ENCODE data around the gene POR. TPM values are rescaled to one million over a fixed set of nuclear protein-coding genes. Genes with fewer than 3 reads are reported as not detected.
A peak's percentile ranks its signal among the peaks of the same experiment; 100 is the strongest.

Gene POR
- total and polyA plus RNA-seq, 2 of the 13 experiments (the other 11 are each of a cell fraction or from before 2014, with no cell fraction given): 145 to 266 TPM

DNA sequence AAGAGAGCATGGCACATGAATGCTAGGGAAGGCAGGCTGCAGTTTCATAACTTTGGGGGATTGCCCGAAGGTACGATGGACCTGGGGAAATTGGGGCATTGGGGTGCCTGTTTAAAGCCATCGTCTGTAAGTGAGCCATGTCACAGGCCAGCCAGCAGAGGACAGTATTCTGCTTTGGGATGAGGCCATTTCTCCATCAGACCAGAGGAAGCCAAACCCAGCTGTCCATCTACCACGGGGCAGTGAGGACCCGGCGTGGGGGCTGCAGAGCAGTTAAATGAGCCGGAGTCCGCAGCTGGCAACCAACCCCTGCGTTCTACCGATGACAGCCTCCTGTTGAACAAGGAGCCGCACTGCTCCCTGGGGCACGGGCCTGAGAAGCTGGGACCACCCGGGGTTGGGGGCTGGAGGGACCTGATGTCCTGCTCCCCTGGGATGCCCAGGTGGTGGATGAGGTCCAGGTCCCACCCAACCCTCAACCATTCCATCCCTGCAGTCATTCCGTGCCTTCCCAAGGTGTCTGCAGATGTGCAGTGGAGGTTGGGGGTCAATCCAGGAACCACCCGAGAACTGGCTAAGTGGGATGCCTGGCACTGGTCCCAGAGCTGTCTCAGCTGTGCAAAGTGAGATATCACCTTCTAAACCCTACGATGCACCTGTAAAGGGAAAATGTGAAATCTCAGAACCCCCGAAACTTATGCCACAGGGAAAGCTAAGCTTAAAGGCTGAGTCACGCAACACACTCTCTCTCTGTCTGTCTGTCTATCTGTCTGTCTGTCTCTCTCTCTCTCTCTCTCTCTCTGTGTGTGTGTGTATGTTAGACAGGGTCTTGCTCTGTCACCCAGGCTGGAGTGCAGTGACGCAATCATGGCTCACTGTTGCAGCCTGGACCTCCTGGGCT lies 48.2 kb upstream of the POR start (continued):
- no peak for TF ChIP-seq ZNF333 (CRISPR knock-in tag; IDR thresholded peaks at IDR 0.05; ENCODE audit: borderline replicate concordance)
- no peak for TF ChIP-seq CCAR2 (optimal IDR thresholded peaks at IDR 0.05; ENCODE audit: low read depth, low read length)
- TF ChIP-seq, protein P1, sequence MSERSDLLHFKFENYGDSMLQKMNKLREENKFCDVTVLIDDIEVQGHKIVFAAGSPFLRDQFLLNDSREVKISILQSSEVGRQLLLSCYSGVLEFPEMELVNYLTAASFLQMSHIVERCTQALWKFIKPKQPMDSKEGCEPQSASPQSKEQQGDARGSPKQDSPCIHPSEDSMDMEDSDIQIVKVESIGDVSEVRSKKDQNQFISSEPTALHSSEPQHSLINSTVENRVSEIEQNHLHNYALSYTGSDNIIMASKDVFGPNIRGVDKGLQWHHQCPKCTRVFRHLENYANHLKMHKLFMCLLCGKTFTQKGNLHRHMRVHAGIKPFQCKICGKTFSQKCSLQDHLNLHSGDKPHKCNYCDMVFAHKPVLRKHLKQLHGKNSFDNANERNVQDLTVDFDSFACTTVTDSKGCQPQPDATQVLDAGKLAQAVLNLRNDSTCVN (CRISPR knock-in tag; IDR thresholded peaks at IDR 0.05; ENCODE audit: borderline replicate concordance): no peak
- TF ChIP-seq TARDBP (CRISPR knock-in tag; IDR thresholded peaks at IDR 0.05): peak; percentile 60
- no peak for TF ChIP-seq ZNF12 (CRISPR knock-in tag; IDR thresholded peaks at IDR 0.05)
- peak; percentile 61; the same call in 1 of the 2 replicates for TF ChIP-seq ZSCAN31 (CRISPR knock-in tag; IDR thresholded peaks at IDR 0.05; ENCODE audit: low read depth)
- no peak; the same call in 1 of the 2 replicates for TF ChIP-seq ZNF614 (CRISPR knock-in tag; IDR thresholded peaks at IDR 0.05; ENCODE audit: borderline replicate concordance)
- TF ChIP-seq ZNF724P (CRISPR knock-in tag; IDR thresholded peaks at IDR 0.05; ENCODE audit: borderline replicate concordance): no peak; the same call in 1 of the 2 replicates
- no peak for TF ChIP-seq FOXP1 (IDR thresholded peaks at IDR 0.05)
- 0 out of 2 replicates have a peak, but pooled peaks have one; percentile 21 for TF ChIP-seq FOXP1 (CRISPR knock-in tag; IDR thresholded peaks at IDR 0.05)
- TF ChIP-seq, protein P2, sequence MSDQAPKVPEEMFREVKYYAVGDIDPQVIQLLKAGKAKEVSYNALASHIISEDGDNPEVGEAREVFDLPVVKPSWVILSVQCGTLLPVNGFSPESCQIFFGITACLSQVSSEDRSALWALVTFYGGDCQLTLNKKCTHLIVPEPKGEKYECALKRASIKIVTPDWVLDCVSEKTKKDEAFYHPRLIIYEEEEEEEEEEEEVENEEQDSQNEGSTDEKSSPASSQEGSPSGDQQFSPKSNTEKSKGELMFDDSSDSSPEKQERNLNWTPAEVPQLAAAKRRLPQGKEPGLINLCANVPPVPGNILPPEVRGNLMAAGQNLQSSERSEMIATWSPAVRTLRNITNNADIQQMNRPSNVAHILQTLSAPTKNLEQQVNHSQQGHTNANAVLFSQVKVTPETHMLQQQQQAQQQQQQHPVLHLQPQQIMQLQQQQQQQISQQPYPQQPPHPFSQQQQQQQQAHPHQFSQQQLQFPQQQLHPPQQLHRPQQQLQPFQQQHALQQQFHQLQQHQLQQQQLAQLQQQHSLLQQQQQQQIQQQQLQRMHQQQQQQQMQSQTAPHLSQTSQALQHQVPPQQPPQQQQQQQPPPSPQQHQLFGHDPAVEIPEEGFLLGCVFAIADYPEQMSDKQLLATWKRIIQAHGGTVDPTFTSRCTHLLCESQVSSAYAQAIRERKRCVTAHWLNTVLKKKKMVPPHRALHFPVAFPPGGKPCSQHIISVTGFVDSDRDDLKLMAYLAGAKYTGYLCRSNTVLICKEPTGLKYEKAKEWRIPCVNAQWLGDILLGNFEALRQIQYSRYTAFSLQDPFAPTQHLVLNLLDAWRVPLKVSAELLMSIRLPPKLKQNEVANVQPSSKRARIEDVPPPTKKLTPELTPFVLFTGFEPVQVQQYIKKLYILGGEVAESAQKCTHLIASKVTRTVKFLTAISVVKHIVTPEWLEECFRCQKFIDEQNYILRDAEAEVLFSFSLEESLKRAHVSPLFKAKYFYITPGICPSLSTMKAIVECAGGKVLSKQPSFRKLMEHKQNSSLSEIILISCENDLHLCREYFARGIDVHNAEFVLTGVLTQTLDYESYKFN (CRISPR knock-in tag; conservative IDR thresholded peaks at IDR 0.05): peak; percentile 34; the same call in 1 of the 2 replicates
- no peak for TF ChIP-seq ZNF670 (CRISPR knock-in tag; IDR thresholded peaks at IDR 0.05; ENCODE audit: borderline replicate concordance)
- TF ChIP-seq, protein P3, sequence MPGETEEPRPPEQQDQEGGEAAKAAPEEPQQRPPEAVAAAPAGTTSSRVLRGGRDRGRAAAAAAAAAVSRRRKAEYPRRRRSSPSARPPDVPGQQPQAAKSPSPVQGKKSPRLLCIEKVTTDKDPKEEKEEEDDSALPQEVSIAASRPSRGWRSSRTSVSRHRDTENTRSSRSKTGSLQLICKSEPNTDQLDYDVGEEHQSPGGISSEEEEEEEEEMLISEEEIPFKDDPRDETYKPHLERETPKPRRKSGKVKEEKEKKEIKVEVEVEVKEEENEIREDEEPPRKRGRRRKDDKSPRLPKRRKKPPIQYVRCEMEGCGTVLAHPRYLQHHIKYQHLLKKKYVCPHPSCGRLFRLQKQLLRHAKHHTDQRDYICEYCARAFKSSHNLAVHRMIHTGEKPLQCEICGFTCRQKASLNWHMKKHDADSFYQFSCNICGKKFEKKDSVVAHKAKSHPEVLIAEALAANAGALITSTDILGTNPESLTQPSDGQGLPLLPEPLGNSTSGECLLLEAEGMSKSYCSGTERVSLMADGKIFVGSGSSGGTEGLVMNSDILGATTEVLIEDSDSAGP (CRISPR knock-in tag; IDR thresholded peaks at IDR 0.05; ENCODE audit: borderline replicate concordance): peak; percentile 67; the same call in 1 of the 2 replicates
- TF ChIP-seq CBX5 (CRISPR knock-in tag; IDR thresholded peaks at IDR 0.05; ENCODE audit: borderline replicate concordance): peak; percentile 80; the same call in 1 of the 2 replicates
- no peak for TF ChIP-seq KAT2B (IDR thresholded peaks at IDR 0.05; ENCODE audit: borderline replicate concordance, low read depth, low read length)
- TF ChIP-seq, protein P4, sequence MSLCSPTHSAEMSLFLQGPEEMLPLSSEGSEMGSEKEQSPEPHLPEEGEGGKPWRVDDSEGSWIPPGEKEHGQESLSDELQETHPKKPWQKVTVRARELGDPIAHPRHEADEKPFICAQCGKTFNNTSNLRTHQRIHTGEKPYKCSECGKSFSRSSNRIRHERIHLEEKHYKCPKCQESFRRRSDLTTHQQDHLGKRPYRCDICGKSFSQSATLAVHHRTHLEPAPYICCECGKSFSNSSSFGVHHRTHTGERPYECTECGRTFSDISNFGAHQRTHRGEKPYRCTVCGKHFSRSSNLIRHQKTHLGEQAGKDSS (CRISPR knock-in tag; IDR thresholded peaks at IDR 0.05; ENCODE audit: borderline replicate concordance, low read depth): peak; percentile 73; the same call in 1 of the 2 replicates
- TF ChIP-seq PRMT3 (CRISPR knock-in tag; IDR thresholded peaks at IDR 0.05; ENCODE audit: borderline replicate concordance, low read depth): no peak
- no peak for TF ChIP-seq ZNF749 (CRISPR knock-in tag; IDR thresholded peaks at IDR 0.05; ENCODE audit: borderline replicate concordance)
- no peak for TF ChIP-seq ZC3H13 (CRISPR knock-in tag; IDR thresholded peaks at IDR 0.05)
- no peak for TF ChIP-seq ARHGAP35 (CRISPR knock-in tag; IDR thresholded peaks at IDR 0.05; ENCODE audit: borderline replicate concordance)
- TF ChIP-seq MED1 (CRISPR knock-in tag; IDR thresholded peaks at IDR 0.05): no peak
